Measurements from ENCODE around the gene CHMP4A.

DNA sequence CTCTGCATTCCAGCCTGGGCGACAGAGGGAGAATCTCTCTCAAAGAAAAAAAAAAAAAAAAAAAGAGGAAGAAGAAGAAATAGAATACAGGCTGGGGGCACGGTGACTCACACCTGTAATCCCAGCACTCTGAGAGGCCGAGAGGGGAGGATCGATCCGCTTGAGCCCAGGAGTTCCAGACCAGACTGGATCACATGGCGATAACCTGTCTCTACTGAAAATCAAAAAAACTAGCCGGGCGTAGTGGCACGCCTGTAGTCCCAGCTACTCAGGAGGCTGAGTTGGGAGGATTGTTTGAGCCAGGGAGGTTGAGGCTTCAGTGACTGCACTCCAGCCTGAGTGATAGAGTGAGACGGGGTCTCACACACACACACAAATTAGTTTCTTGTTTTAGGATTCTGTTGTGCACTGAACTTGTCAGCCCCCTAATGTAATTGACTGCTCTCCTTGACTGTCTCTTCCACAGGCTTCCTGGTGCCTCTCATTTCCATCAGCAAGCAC is 30.1 kb upstream of the CHMP4A start:
- TF ChIP-seq, protein P1, sequence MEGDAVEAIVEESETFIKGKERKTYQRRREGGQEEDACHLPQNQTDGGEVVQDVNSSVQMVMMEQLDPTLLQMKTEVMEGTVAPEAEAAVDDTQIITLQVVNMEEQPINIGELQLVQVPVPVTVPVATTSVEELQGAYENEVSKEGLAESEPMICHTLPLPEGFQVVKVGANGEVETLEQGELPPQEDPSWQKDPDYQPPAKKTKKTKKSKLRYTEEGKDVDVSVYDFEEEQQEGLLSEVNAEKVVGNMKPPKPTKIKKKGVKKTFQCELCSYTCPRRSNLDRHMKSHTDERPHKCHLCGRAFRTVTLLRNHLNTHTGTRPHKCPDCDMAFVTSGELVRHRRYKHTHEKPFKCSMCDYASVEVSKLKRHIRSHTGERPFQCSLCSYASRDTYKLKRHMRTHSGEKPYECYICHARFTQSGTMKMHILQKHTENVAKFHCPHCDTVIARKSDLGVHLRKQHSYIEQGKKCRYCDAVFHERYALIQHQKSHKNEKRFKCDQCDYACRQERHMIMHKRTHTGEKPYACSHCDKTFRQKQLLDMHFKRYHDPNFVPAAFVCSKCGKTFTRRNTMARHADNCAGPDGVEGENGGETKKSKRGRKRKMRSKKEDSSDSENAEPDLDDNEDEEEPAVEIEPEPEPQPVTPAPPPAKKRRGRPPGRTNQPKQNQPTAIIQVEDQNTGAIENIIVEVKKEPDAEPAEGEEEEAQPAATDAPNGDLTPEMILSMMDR (conservative IDR thresholded peaks at IDR 0.05) = no peak
- TF ChIP-seq EZH2 (IDR thresholded peaks at IDR 0.05; ENCODE audit: low read depth) = no peak
